OCI-LY3 (cell line): Measurements from ENCODE around the gene GAB2.

Experiments used
- CTCF ChIP-seq: fragments of 200-600, 300-600 bp; sonication (generic); IDR thresholded peaks from 2 replicates; pipeline ENCODE4 v1.5.1; 2014; ENCODE audit warnings: antibody characterized with exemption, low read length, low read depth
- EZH2phosphoT487 ChIP-seq: fragments of 200-600 bp; shearing (Covaris generic); IDR thresholded peaks from 2 replicates; pipeline ENCODE4 v1.6.1; 2018; ENCODE audit warnings: antibody characterized with exemption, mixed run types, low read depth

- TF ChIP-seq CTCF (no peak), EZH2phosphoT487 (no peak)
These were observed 245.7 kb downstream of the GAB2 start for GRCh38 chr11:78171951-78172350.
